GM23338 (cell line): Measurements from ENCODE around the gene PPP1R36. TPM values are rescaled to one million over a fixed set of nuclear protein-coding genes. Genes with fewer than 3 reads are reported as not detected.

ENCODE experiments used
- ATAC-seq: fragments of 200-7000 bp; cut with Tn5 transposase; 3 replicates; pipeline ENCODE4 v1.9.1; 2020
- DNase-seq: peaks from one replicate; pipeline ENCODE4 v3.0.0-alpha.2; 2015; ENCODE audit warnings: low spot score
- H2AFZ ChIP-seq: fragments of 200-600 bp; sonication (generic); 2 replicates; pipeline ENCODE4 v1.8.0; 2016; ENCODE audit warnings: antibody characterized with exemption, mild to moderate bottlenecking, moderate library complexity
- H3F3A ChIP-seq: fragments of 200-600 bp; sonication (generic); replicated peaks from 2 replicates; pipeline ENCODE4 v1.8.0; 2017; ENCODE audit warnings: antibody characterized with exemption, mixed run types, low read depth
- H3K27ac ChIP-seq: fragments of 200-600 bp; sonication (generic); 2 replicates; pipeline ENCODE4 v1.6.1; 2016; ENCODE audit warnings: low read depth
- H3K27me3 ChIP-seq: fragments of 200-600 bp; sonication (generic); 2 replicates; pipeline ENCODE4 v1.8.0; 2016; ENCODE audit warnings: mild to moderate bottlenecking, mixed run types, moderate library complexity; ENCODE audit not compliant: insufficient read depth
- H3K36me3 ChIP-seq: fragments of 200-600 bp; sonication (generic); 2 replicates; pipeline ENCODE4 v1.8.0; 2016; ENCODE audit warnings: mild to moderate bottlenecking; ENCODE audit not compliant: insufficient read depth
- H3K4me1 ChIP-seq: fragments of 200-600 bp; sonication (generic); 2 replicates; pipeline ENCODE4 v1.8.0; 2016; ENCODE audit warnings: mild to moderate bottlenecking, moderate library complexity; ENCODE audit not compliant: insufficient read depth
- H3K4me2 ChIP-seq: fragments of 200-600 bp; sonication (generic); 2 replicates; pipeline ENCODE4 v1.7.1; 2017; ENCODE audit warnings: mixed run types
- H3K4me3 ChIP-seq: fragments of 200-600 bp; sonication (generic); 2 replicates; pipeline ENCODE4 v1.6.1; 2016; ENCODE audit warnings: mixed run types
- H3K79me2 ChIP-seq: fragments of 200-600 bp; sonication (generic); replicated peaks from 2 replicates; pipeline ENCODE4 v1.8.0; 2017; ENCODE audit warnings: mild to moderate bottlenecking; ENCODE audit not compliant: insufficient read depth
- H3K9me2 ChIP-seq: fragments of 200-600 bp; sonication (generic); 2 replicates; pipeline ENCODE4 v1.8.0; 2017; ENCODE audit not compliant: insufficient read depth
- H4K20me1 ChIP-seq: fragments of 200-600 bp; sonication (generic); replicated peaks from 2 replicates; pipeline ENCODE4 v1.8.0; 2017; ENCODE audit warnings: mild to moderate bottlenecking; ENCODE audit not compliant: insufficient read depth
- H3K27ac Mint-ChIP-seq: 2 replicates; pipeline ENCODE4 v1.8.0; 2020; ENCODE audit warnings: inconsistent platforms, mild to moderate bottlenecking, moderate library complexity, mixed read lengths
- H3K27me3 Mint-ChIP-seq: 3 replicates; pipeline ENCODE4 v1.8.0; 2022; ENCODE audit warnings: low read depth, mild to moderate bottlenecking, moderate library complexity, mixed read lengths, inconsistent platforms; ENCODE audit not compliant: insufficient read depth, poor library complexity
- H3K36me3 Mint-ChIP-seq: 3 replicates; pipeline ENCODE4 v1.8.0; 2021; ENCODE audit warnings: low read depth, mild to moderate bottlenecking, inconsistent platforms, moderate library complexity, mixed read lengths
- H3K4me1 Mint-ChIP-seq: 3 replicates; pipeline ENCODE4 v1.8.0; 2020; ENCODE audit warnings: mild to moderate bottlenecking, inconsistent platforms, mixed read lengths
- H3K4me3 Mint-ChIP-seq: 3 replicates; pipeline ENCODE4 v1.8.0; 2021; ENCODE audit warnings: moderate library complexity, mild to moderate bottlenecking, inconsistent platforms, mixed read lengths
- H3K9me3 Mint-ChIP-seq: 3 replicates; pipeline ENCODE4 v1.8.0; 2020; ENCODE audit warnings: moderate library complexity, mild to moderate bottlenecking, inconsistent platforms, mixed read lengths
- CREB1 ChIP-seq: fragments of 250-450 bp; sonication (Bioruptor Pico); IDR thresholded peaks from 2 replicates; pipeline ENCODE4 v1.5.0; 2020; ENCODE audit warnings: low read depth, mild to moderate bottlenecking, moderate library complexity
- ETS1 ChIP-seq: IDR thresholded peaks from 2 replicates; pipeline ENCODE4 v1.6.1; 2016; ENCODE audit warnings: antibody characterized with exemption
- EZH2 ChIP-seq: fragments of 200-600 bp; sonication (generic); IDR thresholded peaks from one replicate; pipeline ENCODE4 v1.8.0; 2017; ENCODE audit warnings: antibody characterized with exemption, mild to moderate bottlenecking, low read depth; ENCODE audit not compliant: unreplicated experiment
- EZH2phosphoT487 ChIP-seq: fragments of 200-600 bp; sonication (generic); IDR thresholded peaks from one replicate; pipeline ENCODE4 v1.8.1; 2018; ENCODE audit warnings: antibody characterized with exemption; ENCODE audit not compliant: unreplicated experiment
- NANOG ChIP-seq: IDR thresholded peaks from 2 replicates; pipeline ENCODE4 v1.6.1; 2016; ENCODE audit warnings: antibody characterized with exemption, borderline replicate concordance
- POLR2AphosphoS5 ChIP-seq: IDR thresholded peaks from 2 replicates; pipeline ENCODE4 v1.6.1; 2016; ENCODE audit warnings: antibody characterized with exemption, low read depth
- REST ChIP-seq: IDR thresholded peaks from one replicate; pipeline ENCODE4 v1.6.1; 2018; ENCODE audit warnings: antibody characterized with exemption; ENCODE audit not compliant: unreplicated experiment
- STAT1 ChIP-seq: IDR thresholded peaks from one replicate; pipeline ENCODE4 v1.6.1; 2016; ENCODE audit warnings: antibody characterized with exemption; ENCODE audit not compliant: unreplicated experiment
- ZNF114 ChIP-seq: fragments of 250-450 bp; sonication (Bioruptor Pico); IDR thresholded peaks from 2 replicates; pipeline ENCODE4 v1.5.0; 2020; ENCODE audit warnings: mild to moderate bottlenecking, moderate library complexity
- ZNF331 ChIP-seq: fragments of 250-450 bp; sonication (Bioruptor Pico); IDR thresholded peaks from 2 replicates; pipeline ENCODE4 v1.5.0; 2020; ENCODE audit warnings: low read depth, mild to moderate bottlenecking, moderate library complexity
- ZNF462 ChIP-seq: fragments of 250-450 bp; sonication (Bioruptor Pico); IDR thresholded peaks from 2 replicates; pipeline ENCODE4 v1.5.0; 2020; ENCODE audit warnings: mild to moderate bottlenecking, moderate library complexity
- polyA plus RNA-seq: library from polyadenylated mRNA; unstranded; fragments of >200 nt; fragmentation: Nextera tagmentation; extraction: Ambion mirVana; gene quantifications from 2 replicates; pipeline ENCODE4 v1.2.1, GENCODE V29; 2016
- total RNA-seq: library from RNA; depleted of rRNA; stranded (reverse); fragments of >200 nt; shearing (Covaris generic); gene quantifications from 2 replicates; pipeline ENCODE4 v1.2.3, GENCODE V29; 2014
- TF ChIP-seq, protein P1 (sequence below), 2 experiments: fragments of 200-600 bp in 1 of 2; sonication (generic) in 1 of 2; conservative IDR thresholded peaks; 2 replicates each; pipeline versions ENCODE4 v1.5.1 to v1.6.1; 2016 to 2017; ENCODE audit warnings: antibody characterized with exemption in 2 of 2, low read depth in 2 of 2, mild to moderate bottlenecking in 2 of 2, moderate library complexity in 1 of 2

Gene PPP1R36
- total and polyA plus RNA-seq, 2 experiments from 2014 or later, result 0.42 to 1.4 TPM

- no peaks in the 10 kb centered on the region for H3K79me2 ChIP-seq
- H3K4me1 Mint-ChIP-seq, result peaks cover 6% of the 10 kb centered on the region; the same call in 1 of the 3 replicates
- ATAC-seq, result no peak
- no peaks in the 10 kb centered on the region for H3F3A ChIP-seq
- no peaks in the 10 kb centered on the region for H3K9me2 ChIP-seq
- no peak overlapping the region for H3K4me2 ChIP-seq
- H4K20me1 ChIP-seq, result no peaks in the 10 kb centered on the region
- H3K27me3 Mint-ChIP-seq, result peaks cover 6% of the 10 kb centered on the region
- H3K27me3 ChIP-seq, result no peaks in the 10 kb centered on the region
- DNase-seq, result no peak
- no peak overlapping the region for H3K4me3 ChIP-seq
- no peaks in the 10 kb centered on the region for H3K4me1 ChIP-seq
- H3K4me3 Mint-ChIP-seq, result no peak overlapping the region
- H3K27ac ChIP-seq, result no peak overlapping the region
- no peaks in the 10 kb centered on the region for H3K9me3 Mint-ChIP-seq
- H3K36me3 ChIP-seq, result no peaks in the 10 kb centered on the region
- 0 out of 2 replicates have a peak overlapping the region, but pooled peaks have one; percentile 32 for H2AFZ ChIP-seq
- H3K36me3 Mint-ChIP-seq, result no peaks in the 10 kb centered on the region
- peak overlapping the region; percentile 3; the same call in 1 of the 2 replicates for H3K27ac Mint-ChIP-seq
- TF ChIP-seq EZH2 (no peak), CREB1 (no peak), ETS1 (no peak), POLR2AphosphoS5 (no peak), ZNF331 (CRISPR knock-in tag) (no peak), ZNF114 (CRISPR knock-in tag) (no peak), STAT1 (no peak), ZNF462 (CRISPR knock-in tag) (no peak), EZH2phosphoT487 (no peak), REST (no peak), NANOG (no peak)
- TF ChIP-seq, protein P1, sequence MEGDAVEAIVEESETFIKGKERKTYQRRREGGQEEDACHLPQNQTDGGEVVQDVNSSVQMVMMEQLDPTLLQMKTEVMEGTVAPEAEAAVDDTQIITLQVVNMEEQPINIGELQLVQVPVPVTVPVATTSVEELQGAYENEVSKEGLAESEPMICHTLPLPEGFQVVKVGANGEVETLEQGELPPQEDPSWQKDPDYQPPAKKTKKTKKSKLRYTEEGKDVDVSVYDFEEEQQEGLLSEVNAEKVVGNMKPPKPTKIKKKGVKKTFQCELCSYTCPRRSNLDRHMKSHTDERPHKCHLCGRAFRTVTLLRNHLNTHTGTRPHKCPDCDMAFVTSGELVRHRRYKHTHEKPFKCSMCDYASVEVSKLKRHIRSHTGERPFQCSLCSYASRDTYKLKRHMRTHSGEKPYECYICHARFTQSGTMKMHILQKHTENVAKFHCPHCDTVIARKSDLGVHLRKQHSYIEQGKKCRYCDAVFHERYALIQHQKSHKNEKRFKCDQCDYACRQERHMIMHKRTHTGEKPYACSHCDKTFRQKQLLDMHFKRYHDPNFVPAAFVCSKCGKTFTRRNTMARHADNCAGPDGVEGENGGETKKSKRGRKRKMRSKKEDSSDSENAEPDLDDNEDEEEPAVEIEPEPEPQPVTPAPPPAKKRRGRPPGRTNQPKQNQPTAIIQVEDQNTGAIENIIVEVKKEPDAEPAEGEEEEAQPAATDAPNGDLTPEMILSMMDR (conservative IDR thresholded peaks at IDR 0.05; ENCODE audit: low read depth in 2 of 2), result no peak
Measured at GRCh38 chr14:64605926-64606685, 56.3 kb downstream of the PPP1R36 start.
